GM19239 (cell line): Measurements from ENCODE around the gene COL8A2.

Experiments used
- DNase-seq: peaks from one replicate; pipeline ENCODE4 v3.0.0; 2011; ENCODE audit warnings: low spot score; ENCODE audit not compliant: insufficient read length
- FAIRE-seq: peaks from 2 replicates; lab custom pipeline; 2011; peaks lifted over from hg19 to GRCh38; lab: Jason Lieb, UNC

Gene COL8A2

GRCh38 chr1:36093929-36094328 is 31.1 kb downstream of the COL8A2 start:
- FAIRE-seq = no peak
- DNase-seq = no peak

- no peak for FAIRE-seq
Measured at GRCh38 chr1:36093226-36093625, 31.8 kb downstream of the COL8A2 start.

GRCh38 chr1:36092798-36093185 is 32.2 kb downstream of the COL8A2 start:
- DNase-seq = no peak
- no peak for FAIRE-seq

More at GRCh38 chr1:36093226-36093625, 31.8 kb downstream of the COL8A2 start:
- DNase-seq = no peak

- no peak for FAIRE-seq
- DNase-seq = no peak
Measured at GRCh38 chr1:36092166-36092797, 32.7 kb downstream of the COL8A2 start.

GRCh38 chr1:36091698-36092097 is 33.3 kb downstream of the COL8A2 start:
- DNase-seq = no peak
- FAIRE-seq = no peak

- no peak for FAIRE-seq
- DNase-seq = no peak
Measured at GRCh38 chr1:36091141-36091540, 33.9 kb downstream of the COL8A2 start.

GRCh38 chr1:36089393-36090121 is 35.5 kb downstream of the COL8A2 start:
- no peak for DNase-seq
- FAIRE-seq = peak; percentile 52

- DNase-seq = peak; percentile 95
- FAIRE-seq = peak; percentile 93
Measured at GRCh38 chr1:36088577-36089392, 36.2 kb downstream of the COL8A2 start, which contains the start of gene ADPRS. ADPRS (plus strand) TSS chr1:36088892; CDS start chr1:36088905, 13 bp downstream.

- no peak for DNase-seq
- no peak for FAIRE-seq
Measured at GRCh38 chr1:36088265-36088576, 36.8 kb downstream of the COL8A2 start.

GRCh38 chr1:36087233-36088123 is 37.5 kb downstream of the COL8A2 start:
- DNase-seq (no peak), FAIRE-seq (no peak)

- FAIRE-seq = no peak
- DNase-seq = no peak
Measured at GRCh38 chr1:36086529-36087232, 38.3 kb downstream of the COL8A2 start.

- no peak for DNase-seq
Measured at GRCh38 chr1:36085686-36086526, 39.1 kb downstream of the COL8A2 start.

GRCh38 chr1:36085126-36085525 is 39.9 kb downstream of the COL8A2 start:
- DNase-seq (no peak), FAIRE-seq (no peak)

More at GRCh38 chr1:36085686-36086526, 39.1 kb downstream of the COL8A2 start:
- no peak for FAIRE-seq

- no peak for FAIRE-seq
- no peak for DNase-seq
Measured at GRCh38 chr1:36084497-36085115, 40.4 kb downstream of the COL8A2 start.

- DNase-seq (no peak), FAIRE-seq (no peak)
Measured at GRCh38 chr1:36083635-36084496, 41.2 kb downstream of the COL8A2 start, which contains the start of gene TEKT2. TEKT2 (plus strand) TSS chr1:36084094; CDS start chr1:36084922, 828 bp downstream.

GRCh38 chr1:36083219-36083618 is 41.8 kb downstream of the COL8A2 start:
- DNase-seq = no peak
- FAIRE-seq = no peak

GRCh38 chr1:36081926-36082485 is 43.0 kb downstream of the COL8A2 start:
- FAIRE-seq (no peak), DNase-seq (no peak)
